Activated CD8-positive, alpha-beta memory T cell treated with anti-CD3 and anti-CD28 coated beads, Interleukin-2, amount 50 U/mL, for 48 hours (primary cell): ENCODE results near the gene OR9G1.
"Not testable (repeated sequence)": the region's sequence is repeated elsewhere in the genome, so short reads cannot be mapped to it uniquely, and the experiment has no call there.

Source experiments
- DNase-seq: peaks from one replicate; pipeline ENCODE4 v3.0.0-alpha.2; 2020

OR9G1 gene, protein sequence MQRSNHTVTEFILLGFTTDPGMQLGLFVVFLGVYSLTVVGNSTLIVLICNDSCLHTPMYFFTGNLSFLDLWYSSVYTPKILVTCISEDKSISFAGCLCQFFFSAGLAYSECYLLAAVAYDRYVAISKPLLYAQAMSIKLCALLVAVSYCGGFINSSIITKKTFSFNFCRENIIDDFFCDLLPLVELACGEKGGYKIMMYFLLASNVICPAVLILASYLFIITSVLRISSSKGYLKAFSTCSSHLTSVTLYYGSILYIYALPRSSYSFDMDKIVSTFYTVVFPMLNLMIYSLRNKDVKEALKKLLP

DNA sequence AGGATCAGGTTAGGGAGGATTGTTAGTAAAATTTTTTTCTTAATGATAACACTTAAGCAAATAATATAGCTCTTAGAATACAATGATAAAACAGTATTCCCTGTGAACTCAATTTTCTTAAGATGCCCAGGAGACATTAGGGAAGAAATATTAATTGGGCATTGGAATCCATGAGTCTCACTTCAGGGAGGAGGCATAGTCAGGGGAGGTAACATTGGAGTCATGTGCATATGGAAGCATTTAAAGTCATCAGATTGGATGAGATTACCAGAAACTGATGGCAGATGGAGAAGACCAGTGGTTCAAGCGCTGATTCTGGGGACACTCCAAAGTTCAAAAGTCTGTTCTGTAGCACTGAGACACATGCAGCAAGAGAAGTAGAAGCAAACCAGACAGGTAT, at the start of gene OR9G1:
Gene OR9G1, plus strand, starts transcription at position 301 of the 400 bp plus-strand sequence. CDS start 1,293 bp downstream, outside the sequence.
- no peak for DNase-seq

DNA sequence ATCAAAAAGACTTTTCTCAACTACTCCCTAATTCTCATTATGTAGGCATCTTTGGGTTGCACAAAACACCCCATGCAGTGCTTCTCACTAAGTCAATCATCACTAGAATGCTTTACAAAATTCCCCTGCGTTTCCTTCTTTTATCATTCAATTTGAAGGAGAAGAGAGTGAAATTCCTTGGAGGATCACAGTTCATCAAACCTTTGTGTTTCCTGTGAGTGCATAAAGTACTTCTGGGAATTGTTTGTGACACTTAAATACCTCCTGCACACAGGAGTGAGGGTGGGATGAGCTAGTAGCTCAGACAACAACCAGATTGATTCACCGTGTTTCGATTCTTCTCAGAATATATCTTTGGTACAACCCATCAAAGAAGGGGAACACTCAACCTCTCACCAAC, 39.1 kb upstream of the OR9G1 start:
- DNase-seq = no peak

DNA sequence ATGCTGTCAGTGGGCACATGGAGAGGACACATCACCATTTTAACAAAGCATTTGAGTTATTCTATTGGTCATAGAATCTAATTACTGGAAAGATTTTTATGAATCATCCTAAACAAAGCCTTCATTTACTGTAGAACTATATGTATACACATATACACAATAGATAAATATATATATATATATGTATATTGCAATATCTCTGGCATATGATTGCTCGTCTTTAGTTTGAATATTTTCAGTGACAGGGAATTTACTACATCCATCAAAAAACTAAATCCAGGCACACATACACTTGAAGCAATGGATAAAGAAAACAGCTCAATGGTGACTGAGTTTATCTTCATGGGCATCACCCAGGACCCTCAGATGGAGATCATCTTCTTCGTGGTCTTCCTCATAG, 35.5 kb upstream of the OR9G1 start, which contains the start of gene OR5AR1:
Gene OR5AR1, plus strand, starts transcription at position 301 of the 400 bp plus-strand sequence. Its CDS starts 0 bp downstream, at position 301.
- DNase-seq = no peak

DNA sequence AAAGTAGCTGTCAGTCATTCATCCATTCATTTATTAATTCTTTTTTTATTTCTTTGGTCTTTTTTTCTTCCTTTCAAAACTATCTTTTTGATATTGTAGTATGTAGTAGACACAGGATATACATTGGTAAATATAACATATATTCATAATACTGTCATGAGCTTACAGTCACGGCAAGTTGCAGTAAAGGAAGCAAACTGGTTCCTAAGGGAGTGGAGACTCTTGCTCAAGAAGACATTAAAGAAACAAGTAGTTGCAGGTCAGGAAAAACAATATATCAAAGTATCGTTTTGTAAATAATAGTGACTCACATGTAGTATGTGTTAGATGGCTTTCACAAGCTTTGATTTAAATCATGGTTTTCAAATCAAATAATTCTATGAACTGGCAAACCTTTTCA, 27.9 kb upstream of the OR9G1 start:
- no peak for DNase-seq

DNA sequence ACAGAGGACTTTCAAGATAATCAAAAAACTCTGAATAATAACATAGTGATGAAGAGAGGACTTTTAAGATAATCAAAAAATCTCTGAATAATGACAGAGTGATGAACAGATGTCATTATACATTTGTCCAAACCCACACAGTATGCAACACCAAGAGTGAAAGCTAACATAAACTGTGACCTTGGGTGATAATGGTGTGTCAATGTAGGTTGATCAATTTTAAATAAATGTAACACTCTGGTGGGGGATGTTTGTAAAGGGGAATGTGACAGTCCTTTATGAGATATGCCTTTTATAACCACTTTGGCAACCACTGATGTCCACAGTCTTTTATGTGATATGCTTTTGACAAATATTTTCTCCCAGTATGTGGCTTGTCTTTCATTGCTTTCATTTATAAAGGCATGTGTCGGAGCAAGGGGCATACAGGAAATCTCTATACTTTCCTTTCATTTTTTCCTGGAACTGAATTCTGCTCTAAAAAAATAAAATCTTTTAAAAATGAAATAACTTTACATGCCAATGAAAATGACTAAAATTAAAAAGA, 10.3 kb upstream of the OR9G1 start:
- DNase-seq = no peak

DNA sequence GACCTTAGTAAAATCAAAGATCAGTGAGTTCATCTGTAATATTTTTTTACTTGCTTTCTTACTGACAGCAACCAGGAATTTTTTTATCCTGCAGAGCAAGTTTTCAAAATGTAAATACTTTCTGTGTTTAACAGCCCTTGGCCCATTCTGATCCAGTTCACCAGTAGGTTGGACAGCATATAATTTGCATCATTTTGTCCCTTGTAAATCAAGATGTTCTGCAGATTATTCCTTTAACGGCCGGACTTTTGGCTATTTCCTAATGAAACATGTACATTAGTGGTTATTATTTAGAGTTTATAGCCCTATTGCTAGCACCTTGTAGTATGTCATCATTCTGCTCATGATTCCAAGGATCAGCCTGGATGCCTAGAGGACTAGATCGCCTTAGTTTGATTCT, 7.7 kb upstream of the OR9G1 start:
- DNase-seq = not testable (repeated sequence)

DNA sequence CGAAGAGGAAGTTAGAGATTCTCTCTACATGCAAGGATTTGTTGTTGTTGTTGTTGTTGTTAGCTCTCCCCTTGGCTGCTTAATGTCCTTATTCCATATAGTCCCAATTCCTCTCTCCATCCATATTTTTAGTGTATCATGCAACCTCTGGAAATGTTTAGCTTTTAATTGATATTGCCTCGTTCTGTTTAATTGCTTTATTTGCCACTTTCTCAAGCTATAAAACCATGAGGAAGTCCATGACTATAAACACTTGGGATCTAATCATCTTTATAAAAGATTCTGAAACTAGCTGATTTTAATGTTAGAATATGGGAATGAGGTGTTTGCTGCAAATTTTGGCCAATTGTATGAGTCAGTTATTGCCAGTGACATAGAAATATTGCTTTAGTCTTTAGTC, 5.5 kb upstream of the OR9G1 start:
- no peak for DNase-seq

DNA sequence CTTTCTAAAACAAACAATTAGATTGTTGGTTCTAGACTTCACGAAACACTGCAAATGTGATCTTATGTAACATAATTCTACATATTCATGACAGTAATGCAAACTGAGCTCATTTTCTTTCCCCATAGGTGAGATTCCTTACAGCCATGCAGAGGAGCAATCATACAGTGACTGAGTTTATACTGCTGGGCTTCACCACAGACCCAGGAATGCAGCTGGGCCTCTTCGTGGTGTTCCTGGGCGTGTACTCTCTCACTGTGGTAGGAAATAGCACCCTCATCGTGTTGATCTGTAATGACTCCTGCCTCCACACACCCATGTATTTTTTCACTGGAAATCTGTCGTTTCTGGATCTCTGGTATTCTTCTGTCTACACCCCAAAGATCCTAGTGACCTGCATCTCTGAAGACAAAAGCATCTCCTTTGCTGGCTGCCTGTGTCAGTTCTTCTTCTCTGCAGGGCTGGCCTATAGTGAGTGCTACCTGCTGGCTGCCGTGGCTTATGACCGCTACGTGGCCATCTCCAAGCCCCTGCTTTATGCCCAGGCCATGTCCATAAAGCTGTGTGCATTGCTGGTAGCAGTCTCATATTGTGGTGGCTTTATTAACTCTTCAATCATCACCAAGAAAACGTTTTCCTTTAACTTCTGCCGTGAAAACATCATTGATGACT, 1.5 kb downstream of the OR9G1 start:
- no peak for DNase-seq

DNA sequence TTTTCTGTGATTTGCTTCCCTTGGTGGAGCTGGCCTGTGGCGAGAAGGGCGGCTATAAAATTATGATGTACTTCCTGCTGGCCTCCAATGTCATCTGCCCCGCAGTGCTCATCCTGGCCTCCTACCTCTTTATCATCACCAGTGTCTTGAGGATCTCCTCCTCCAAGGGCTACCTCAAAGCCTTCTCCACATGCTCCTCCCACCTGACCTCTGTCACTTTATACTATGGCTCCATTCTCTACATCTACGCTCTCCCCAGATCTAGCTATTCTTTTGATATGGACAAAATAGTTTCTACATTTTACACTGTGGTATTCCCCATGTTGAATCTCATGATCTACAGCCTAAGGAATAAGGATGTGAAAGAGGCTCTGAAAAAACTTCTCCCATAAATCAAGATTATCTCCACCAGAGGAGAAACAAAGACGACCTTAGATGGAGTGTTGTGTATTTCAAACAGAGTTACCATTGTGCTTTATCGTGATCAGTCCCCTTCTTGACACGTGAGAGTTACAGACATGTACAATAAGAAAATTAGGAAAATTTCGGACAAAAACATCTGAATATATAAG, 2.1 kb downstream of the OR9G1 start:
- no peak for DNase-seq

DNA sequence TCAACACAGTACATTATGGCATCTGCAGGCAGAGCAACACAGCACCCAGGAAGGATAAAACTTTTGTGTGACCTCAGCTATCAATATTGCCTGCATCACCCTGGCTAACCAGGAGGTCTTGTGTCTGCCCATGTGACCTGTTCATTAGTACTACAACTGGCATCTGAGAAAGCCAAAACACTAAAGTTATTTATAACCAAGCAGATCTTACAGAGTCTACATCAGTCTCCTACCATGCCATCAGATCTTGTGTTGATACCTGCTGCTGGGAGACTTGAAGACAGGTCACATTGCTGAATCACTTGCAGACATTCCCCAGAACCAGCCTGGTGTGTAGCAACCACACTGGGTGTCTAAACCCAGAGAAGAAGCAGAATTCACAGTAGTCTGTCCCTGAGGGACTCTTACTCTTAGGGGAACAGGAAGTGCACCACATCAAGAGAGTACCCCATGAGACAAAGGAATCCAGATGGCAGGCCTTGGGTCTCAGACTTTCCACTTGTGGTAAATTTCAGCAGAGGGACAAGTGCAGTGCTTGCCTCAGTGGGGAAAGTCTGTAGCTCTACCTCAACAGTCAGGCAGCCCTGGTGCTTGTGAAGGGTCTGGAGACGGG, 7.0 kb downstream of the OR9G1 start:
- DNase-seq = no peak

DNA sequence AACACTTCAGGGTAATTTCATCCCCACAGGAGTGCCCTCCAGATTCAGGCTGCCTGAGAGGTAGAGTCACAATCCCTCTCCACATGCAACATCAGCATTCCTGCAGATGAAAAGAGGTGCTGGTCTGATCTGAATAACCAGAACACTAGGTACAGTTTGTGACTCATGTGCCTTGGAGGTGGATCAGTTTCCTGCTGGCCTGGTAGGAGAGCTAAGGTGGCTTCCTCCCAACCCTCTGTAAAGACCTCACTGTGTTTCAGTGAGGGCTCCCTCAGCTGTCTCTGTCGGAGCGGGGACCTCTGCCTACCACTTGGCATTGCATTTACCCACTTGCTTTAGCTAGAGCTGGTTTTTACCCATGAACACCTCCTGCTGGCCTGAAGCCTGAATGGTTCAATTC, 7.6 kb downstream of the OR9G1 start:
- no peak for DNase-seq

DNA sequence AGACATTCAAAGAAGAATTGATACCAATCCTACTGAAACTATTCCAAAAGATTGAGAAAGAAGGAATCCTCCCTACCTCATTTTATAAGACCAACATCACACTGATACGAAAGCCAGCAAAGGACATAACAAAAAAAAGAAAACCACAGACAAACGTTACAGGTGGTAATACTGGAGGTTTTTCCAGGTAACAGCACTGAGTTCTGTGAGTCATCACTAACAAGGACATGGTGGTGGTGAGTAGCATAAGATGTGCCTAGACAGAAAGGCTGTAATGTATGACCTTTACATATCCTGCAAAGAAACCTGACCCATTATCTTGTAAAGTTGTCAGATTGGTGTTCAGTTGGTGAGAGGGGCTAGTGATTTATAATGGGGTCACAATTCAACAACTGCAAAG, 15.3 kb downstream of the OR9G1 start:
- no peak for DNase-seq

DNA sequence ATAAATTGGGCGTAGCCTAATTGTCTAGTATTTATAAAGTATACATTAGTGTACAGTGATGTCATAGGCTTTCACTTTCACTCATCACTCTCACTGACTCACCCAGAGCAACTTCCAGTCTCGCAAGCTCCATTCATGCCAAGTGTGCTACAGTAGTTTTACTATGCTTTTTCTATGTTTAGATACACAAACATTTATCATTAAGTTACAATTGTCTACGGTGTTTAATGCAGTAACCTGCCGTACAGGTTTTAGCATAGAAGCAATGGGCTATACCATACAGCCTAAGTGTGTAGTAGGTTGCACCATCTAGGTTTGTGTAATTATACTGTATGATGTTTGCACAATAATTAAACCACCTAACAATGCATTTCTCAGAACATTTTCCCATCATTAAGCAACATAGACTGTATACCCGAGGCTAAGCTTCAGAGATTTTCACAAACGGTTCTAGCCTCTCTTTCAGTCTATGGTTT, 17.5 kb downstream of the OR9G1 start:
- DNase-seq = no peak

DNA sequence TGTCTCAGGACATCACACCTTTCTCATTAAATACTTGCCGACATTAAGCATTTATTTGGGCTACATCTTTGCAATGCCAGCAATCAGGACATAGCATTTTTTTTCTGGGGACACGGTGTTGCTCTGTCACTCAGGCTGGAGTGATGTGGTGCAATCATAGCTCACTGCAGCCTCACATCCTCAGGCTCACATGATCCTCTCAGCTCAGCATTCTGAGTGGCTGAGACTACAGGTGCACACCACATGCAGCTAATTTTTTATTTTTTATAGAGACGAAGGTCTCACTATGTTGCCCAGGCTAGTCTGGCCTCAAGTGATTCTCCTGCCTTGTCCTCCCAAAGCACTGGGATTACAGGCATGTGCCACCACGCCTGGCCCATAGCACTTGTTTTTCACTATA, 21.6 kb downstream of the OR9G1 start:
- DNase-seq = no peak

DNA sequence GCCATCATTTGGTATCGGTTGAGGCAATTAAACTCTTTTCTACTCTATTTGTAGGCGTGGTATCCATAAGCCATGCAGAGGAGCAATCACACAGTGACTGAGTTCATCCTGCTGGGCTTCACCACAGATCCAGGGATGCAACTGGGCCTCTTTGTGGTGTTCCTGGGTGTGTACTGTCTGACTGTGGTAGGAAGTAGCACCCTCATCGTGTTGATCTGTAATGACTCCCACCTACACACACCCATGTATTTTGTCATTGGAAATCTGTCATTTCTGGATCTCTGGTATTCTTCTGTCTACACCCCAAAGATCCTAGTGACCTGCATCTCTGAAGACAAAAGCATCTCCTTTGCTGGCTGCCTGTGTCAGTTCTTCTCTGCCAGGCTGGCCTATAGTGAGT, 41.2 kb downstream of the OR9G1 start:
- DNase-seq = no peak

DNA sequence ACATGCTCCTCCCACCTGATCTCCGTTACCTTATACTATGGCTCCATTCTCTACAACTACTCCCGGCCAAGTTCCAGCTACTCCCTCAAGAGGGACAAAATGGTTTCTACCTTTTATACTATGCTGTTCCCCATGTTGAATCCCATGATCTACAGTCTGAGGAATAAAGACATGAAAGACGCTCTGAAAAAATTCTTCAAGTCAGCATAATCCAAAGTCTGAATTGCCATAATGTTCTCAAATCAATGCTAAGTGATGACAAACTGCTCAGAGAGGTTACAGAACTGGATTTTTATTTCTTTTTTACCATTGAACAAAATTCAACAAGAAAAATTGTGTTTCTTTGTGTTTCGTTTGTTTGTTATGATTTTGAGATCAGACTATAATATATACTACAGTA, 42.0 kb downstream of the OR9G1 start:
- no peak for DNase-seq

DNA sequence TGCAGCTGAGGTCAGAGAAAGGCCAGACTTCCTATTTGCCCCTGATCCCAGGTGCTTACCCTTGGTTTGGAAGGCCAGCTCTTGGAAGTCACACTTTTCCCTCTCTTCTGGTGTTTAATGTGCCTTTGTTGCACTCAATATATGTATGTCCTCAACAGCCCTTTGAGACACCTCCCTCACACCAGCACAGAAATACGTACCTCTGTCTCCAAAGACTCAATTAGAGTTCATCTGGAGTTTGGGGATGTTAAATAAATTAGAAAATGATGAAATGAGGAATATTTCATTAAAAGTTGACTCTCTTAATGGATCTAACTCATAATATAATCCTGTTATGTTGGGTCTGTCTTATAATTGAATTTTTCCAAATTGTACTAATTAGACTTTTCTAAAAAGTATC, 49.7 kb downstream of the OR9G1 start, which contains the start of gene OR9G4:
Gene OR9G4, minus strand, starts transcription at position 101 of the 400 bp plus-strand sequence. CDS start 4,931 bp downstream, outside the sequence.
- no peak for DNase-seq

DNA sequence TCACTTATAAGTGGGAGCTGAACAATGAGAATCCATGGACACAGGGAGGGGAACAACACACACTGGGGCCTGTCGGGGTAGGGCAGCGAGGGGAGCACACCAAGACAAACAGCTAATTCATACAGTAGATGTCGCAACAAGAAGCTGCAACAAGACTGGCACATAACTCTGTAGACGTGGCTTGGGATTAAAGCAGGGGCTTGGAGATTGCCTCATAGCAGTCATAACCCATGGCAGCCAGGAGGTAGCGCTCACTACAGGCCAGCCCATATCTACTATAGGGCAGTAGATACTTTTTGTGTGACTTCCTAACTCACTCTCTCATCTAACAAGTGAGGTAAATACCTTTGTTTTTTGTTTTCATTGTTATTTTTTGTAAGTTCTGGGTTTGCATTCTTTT, 51.3 kb downstream of the OR9G1 start:
- DNase-seq = no peak

DNA sequence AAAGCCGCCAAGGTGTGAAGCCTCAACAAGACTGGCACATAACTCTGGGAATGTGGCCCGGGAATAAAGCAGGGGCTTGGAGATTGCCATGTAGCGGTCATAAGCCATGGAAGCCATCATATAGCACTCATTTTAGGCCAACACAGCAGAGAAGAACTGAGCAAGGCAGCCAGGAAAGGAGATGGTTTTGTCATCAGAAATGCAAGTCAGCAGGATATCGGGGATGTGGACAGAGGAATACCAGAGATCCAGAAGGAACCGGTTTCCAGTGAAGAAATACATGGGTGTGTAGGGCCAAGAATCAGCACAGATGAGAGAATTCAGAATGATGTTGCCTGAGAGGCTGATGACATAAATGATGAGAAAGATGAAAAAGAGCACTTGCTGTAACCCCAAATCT, 52.6 kb downstream of the OR9G1 start:
- DNase-seq = no peak
